CD8-positive, alpha-beta memory T cell (primary cell): ENCODE measurements around the gene CASZ1. TPM values are rescaled to one million over a fixed set of nuclear protein-coding genes. Genes with fewer than 3 reads are reported as not detected.

Experiments
- CTCF ChIA-PET: fragments of 350-600 bp; sonication (Branson Sonifier 250); formaldehyde crosslinking; loops from one replicate; lab custom pipeline; 2021; ENCODE audit warnings: antibody characterized with exemption; lab: Charles Lee
- POLR2A ChIA-PET: fragments of 350-600 bp; sonication (Branson Sonifier 250); formaldehyde crosslinking; loops from one replicate; lab custom pipeline; 2021; ENCODE audit warnings: antibody characterized with exemption; lab: Charles Lee
- DNase-seq, 5 donors: peaks; one replicate each; pipeline versions ENCODE4 v3.0.0 to v3.0.0-alpha.2; 2020 to 2022; ENCODE audit warnings: mixed read lengths in 1 of 5
- H3K27ac ChIP-seq: one replicate; pipeline ENCODE4 v1.7.0; 2013; ENCODE audit warnings: low read depth, mild to moderate bottlenecking, low read length, moderate library complexity
- H3K27me3 ChIP-seq: 2 replicates; pipeline ENCODE4 v1.7.0; 2013; ENCODE audit warnings: low read length, mild to moderate bottlenecking; ENCODE audit not compliant: insufficient read depth, poor library complexity, severe bottlenecking
- H3K36me3 ChIP-seq: 2 replicates; pipeline ENCODE4 v1.7.0; 2013; ENCODE audit warnings: mild to moderate bottlenecking, low read length, moderate library complexity; ENCODE audit not compliant: insufficient read depth
- H3K4me1 ChIP-seq: 2 replicates; pipeline ENCODE4 v1.7.0; 2013; ENCODE audit warnings: mild to moderate bottlenecking, low read length, moderate library complexity; ENCODE audit not compliant: insufficient read depth
- H3K4me3 ChIP-seq: 2 replicates; pipeline ENCODE4 v1.7.0; 2013; ENCODE audit warnings: mild to moderate bottlenecking, low read length
- H3K9me3 ChIP-seq: 2 replicates; pipeline ENCODE4 v1.7.0; 2013; ENCODE audit warnings: mild to moderate bottlenecking, low read length
- H3K27ac Mint-ChIP-seq, 8 donors: one replicate each; pipeline ENCODE4 v1.8.0; 2020 to 2021; ENCODE audit warnings: mixed read lengths in 8 of 8, mild to moderate bottlenecking in 6 of 8, inconsistent platforms in 3 of 8, moderate library complexity in 3 of 8
- H3K27me3 Mint-ChIP-seq, 2 donors: one replicate each; pipeline ENCODE4 v1.8.0; 2020 to 2021; ENCODE audit warnings: mixed read lengths in 2 of 2, mild to moderate bottlenecking in 1 of 2, moderate library complexity in 1 of 2
- H3K36me3 Mint-ChIP-seq, 3 donors: one replicate each; pipeline ENCODE4 v1.8.0; 2020 to 2021; ENCODE audit warnings: mixed read lengths in 3 of 3, inconsistent platforms in 1 of 3, mild to moderate bottlenecking in 1 of 3
- H3K4me1 Mint-ChIP-seq, 3 donors: one replicate each; pipeline ENCODE4 v1.8.0; 2020 to 2021; ENCODE audit warnings: mixed read lengths in 3 of 3, inconsistent platforms in 1 of 3, mild to moderate bottlenecking in 1 of 3
- H3K4me3 Mint-ChIP-seq, 7 donors: one replicate each; pipeline ENCODE4 v1.8.0; 2020 to 2021; ENCODE audit warnings: mixed read lengths in 7 of 7, mild to moderate bottlenecking in 6 of 7, moderate library complexity in 4 of 7, inconsistent platforms in 2 of 7
- H3K9me3 Mint-ChIP-seq, 5 donors: one replicate each; pipeline ENCODE4 v1.8.0; 2020 to 2022; ENCODE audit warnings: mixed read lengths in 5 of 5, mild to moderate bottlenecking in 3 of 5, moderate library complexity in 2 of 5, inconsistent platforms in 1 of 5
- polyA plus RNA-seq: library from polyadenylated mRNA; unstranded; fragments of 300-500 nt; fragmentation: Illumina TruSeq; gene quantifications from one replicate; pipeline ENCODE4 v1.2.3, GENCODE V29; 2021
- total RNA-seq, 2 experiments: library from RNA; stranded (reverse); gene quantifications; one replicate each; pipeline ENCODE4 v1.2.3, GENCODE V29; 2021

The CASZ1 gene
- total and polyA plus RNA-seq, 3 experiments from 2014 or later, result 2.2 to 10.5 (median 9.9) TPM

DNA sequence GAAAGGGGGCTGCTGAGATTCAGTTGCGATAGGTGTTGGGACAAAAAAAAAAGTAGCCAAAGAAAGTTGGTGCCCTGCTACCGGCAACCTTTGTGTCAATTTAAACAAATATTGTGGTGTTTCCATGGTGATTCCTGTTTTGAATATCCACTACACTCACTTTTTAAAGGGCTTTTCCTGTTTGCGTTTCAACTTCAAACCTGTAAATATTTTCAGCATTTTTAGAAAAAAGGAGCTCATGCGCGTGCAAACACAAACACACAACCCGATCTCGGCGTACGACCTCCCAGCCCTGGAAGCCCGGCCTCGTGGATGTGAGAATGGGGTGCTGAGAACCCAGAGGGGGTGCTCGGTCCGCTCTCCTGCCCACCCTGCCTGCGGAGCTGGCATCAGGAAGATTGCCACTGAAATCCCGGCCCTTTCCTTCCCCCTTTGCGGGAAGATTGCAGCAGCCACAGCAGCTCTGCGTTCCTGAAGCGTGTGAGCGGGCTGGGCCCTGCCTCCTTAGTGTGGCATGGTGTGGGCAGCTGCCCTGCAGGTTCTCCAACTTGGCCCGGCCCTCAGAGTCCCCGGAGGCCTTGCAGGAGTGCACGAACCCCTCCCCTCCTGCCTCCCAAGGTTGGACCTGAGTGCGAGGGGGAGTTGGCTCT, 34.8 kb downstream of the CASZ1 start:
- Histone ChIP-seq H3K4me1 (no peaks in the 10 kb centered on the region), H3K4me3 (no peak overlapping the region), H3K36me3 (no peaks in the 10 kb centered on the region), H3K27ac (no peak overlapping the region), H3K27me3 (peaks cover 5% of the 10 kb centered on the region), H3K9me3 (no peaks in the 10 kb centered on the region)
- CTCF ChIA-PET, result no interaction called here
- H3K4me3 Mint-ChIP-seq, result peak overlapping the region in 1 of 7 donors; percentile 23
- H3K27ac Mint-ChIP-seq, result peak overlapping the region in 1 of 8 donors; percentile 40
- DNase-seq, result no peak
- no peaks in the 10 kb centered on the region for H3K9me3 Mint-ChIP-seq
- H3K36me3 Mint-ChIP-seq, result no peaks in the 10 kb centered on the region
- POLR2A ChIA-PET, result no interaction called here
- peaks cover 0 to 6% (median 3%) of the 10 kb centered on the region in 3 donors for H3K4me1 Mint-ChIP-seq
- peaks cover 0 to 5% of the 10 kb centered on the region in 2 donors for H3K27me3 Mint-ChIP-seq

DNA sequence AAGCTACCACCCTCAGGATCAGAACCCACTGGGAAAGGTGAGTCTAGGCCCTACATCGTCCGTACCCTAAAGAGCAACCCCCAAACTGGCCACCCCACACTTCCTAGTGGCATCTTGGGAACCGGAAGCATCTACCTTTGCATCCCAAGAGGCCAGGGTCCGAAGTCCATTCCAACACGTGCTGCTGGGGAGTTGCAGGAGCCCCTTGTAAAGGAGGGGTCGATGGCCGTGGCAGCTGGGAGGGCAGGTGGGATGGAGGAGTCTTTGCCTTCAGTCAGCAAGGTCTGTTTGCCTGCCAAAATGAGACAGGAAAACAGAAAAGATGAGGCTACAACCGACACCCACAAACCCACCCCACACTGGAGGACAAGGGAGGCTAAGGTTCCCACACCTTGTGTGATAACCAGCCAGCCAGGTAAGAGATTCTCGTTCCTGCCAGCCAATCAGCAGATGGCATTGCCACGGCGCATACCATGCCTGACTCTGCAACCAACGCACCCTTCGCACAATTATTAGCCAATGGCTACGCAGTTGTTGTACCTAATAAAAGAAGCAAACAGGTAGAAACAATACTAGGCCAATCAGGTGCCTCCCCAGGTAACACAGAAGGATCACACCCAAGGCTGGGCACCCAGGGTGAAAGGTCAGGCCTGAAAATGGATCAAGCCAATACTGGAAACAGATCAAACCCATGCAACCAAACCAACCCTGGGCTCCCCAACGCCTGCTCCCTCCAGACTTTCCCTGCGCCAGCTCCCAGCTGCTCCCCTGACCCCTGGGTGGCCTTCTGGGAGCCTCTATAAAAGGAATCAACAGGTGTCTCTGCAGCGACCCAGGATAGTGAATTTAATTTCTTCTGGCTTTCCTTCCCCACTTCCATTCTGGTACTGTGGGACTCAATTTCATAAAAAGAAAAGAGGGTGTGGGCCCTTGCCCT, 35.6 kb downstream of the CASZ1 start:
- no peak for DNase-seq
- Mint-ChIP-seq H3K4me3 (no peak overlapping the region), H3K4me1 (peaks cover 0 to 8% (median 6%) of the 10 kb centered on the region in 3 donors), H3K36me3 (no peaks in the 10 kb centered on the region), H3K9me3 (no peaks in the 10 kb centered on the region), H3K27ac (peak overlapping the region in 1 of 8 donors; percentile 40), H3K27me3 (peaks cover 0 to 5% of the 10 kb centered on the region in 2 donors)
- H3K9me3 ChIP-seq, result no peaks in the 10 kb centered on the region
- H3K36me3 ChIP-seq, result no peaks in the 10 kb centered on the region
- no peak overlapping the region for H3K4me3 ChIP-seq
- H3K4me1 ChIP-seq, result peaks cover 5% of the 10 kb centered on the region
- peaks cover 5% of the 10 kb centered on the region for H3K27me3 ChIP-seq
- no peak overlapping the region for H3K27ac ChIP-seq
- POLR2A ChIA-PET, result no interaction called here
- CTCF ChIA-PET, result no interaction called here

DNA sequence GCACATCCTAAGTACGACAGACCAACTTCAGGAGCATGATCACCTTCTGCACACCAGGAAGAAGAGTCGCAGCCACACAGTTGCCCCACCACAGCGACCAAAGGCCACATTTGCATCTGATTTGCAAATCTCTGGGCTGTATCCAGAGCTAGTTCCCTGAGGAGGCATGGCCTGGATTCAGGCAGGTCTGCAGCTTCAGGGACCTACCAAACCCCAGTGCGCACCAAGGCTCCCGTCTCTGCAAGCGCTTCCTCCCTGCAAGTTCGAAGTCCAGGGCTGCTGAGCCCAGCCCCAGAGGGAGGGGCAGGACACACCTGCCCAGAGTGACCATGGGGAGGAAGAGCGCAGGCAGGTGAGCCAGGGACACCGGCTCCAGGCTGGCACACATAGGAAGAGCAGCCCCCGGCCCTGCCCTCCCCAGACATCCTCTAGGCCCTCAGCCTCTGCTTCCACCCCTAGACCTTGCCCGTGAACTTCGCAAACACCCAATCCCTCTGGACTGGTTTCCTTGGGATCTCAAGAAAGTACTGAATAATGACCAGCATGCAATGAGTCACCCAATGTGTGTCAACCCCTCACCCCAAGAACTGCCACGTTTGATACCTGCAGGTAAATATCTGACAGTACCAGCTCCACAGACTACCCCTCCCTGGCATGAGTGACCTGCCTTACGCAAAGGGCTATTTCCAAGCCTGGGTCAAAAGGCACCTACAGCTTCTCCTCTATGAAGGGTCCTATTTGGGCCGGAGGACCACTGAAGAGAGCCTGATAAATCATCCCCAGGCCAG, 36.8 kb downstream of the CASZ1 start:
- Mint-ChIP-seq H3K27ac (no peak overlapping the region), H3K36me3 (no peaks in the 10 kb centered on the region), H3K4me3 (no peak overlapping the region), H3K27me3 (peaks cover 0 to under 1% of the 10 kb centered on the region in 2 donors), H3K4me1 (peaks cover 0 to 16% (median 6%) of the 10 kb centered on the region in 3 donors), H3K9me3 (no peaks in the 10 kb centered on the region)
- H3K27me3 ChIP-seq, result peaks cover 5% of the 10 kb centered on the region
- no peak overlapping the region for H3K27ac ChIP-seq
- no peak overlapping the region for H3K4me3 ChIP-seq
- ChIA-PET CTCF (no interaction called here), POLR2A (no interaction called here)
- H3K9me3 ChIP-seq, result no peaks in the 10 kb centered on the region
- peaks cover 9% of the 10 kb centered on the region for H3K4me1 ChIP-seq
- H3K36me3 ChIP-seq, result no peaks in the 10 kb centered on the region
- DNase-seq, result no peak

DNA sequence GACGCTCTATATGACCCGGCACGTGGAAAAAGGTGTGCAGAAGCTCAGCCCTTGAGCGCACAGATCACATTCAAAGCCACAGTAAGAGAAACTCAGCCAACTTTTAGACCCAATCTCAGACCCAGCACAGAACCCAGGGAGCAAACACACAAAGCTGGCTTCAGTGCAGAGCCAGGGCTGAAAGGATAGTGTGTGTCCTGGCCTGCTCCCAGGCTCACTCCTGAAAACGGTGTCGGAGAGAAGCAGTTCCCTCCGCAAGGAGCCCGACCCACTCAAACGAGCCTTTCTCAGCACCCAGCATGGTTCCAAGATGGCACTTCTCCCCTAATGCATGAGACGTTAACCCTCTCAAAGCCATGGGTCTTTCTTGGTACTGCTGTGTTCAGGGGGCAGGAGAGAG, 39.6 kb downstream of the CASZ1 start:
- H3K4me1 ChIP-seq, result peaks cover 9% of the 10 kb centered on the region
- no peak overlapping the region for H3K27ac ChIP-seq
- H3K9me3 Mint-ChIP-seq, result no peaks in the 10 kb centered on the region
- ChIA-PET POLR2A (no interaction called here), CTCF (no interaction called here)
- no peaks in the 10 kb centered on the region for H3K9me3 ChIP-seq
- H3K27ac Mint-ChIP-seq, result peak overlapping the region in 2 of 8 donors; percentile 35 to 84
- no peaks in the 10 kb centered on the region for H3K27me3 Mint-ChIP-seq
- DNase-seq, result no peak
- H3K36me3 Mint-ChIP-seq, result no peaks in the 10 kb centered on the region
- H3K36me3 ChIP-seq, result no peaks in the 10 kb centered on the region
- peaks cover 0 to 16% (median 6%) of the 10 kb centered on the region in 3 donors for H3K4me1 Mint-ChIP-seq
- H3K4me3 ChIP-seq, result no peak overlapping the region
- no peak overlapping the region for H3K4me3 Mint-ChIP-seq
- H3K27me3 ChIP-seq, result peaks cover 5% of the 10 kb centered on the region

DNA sequence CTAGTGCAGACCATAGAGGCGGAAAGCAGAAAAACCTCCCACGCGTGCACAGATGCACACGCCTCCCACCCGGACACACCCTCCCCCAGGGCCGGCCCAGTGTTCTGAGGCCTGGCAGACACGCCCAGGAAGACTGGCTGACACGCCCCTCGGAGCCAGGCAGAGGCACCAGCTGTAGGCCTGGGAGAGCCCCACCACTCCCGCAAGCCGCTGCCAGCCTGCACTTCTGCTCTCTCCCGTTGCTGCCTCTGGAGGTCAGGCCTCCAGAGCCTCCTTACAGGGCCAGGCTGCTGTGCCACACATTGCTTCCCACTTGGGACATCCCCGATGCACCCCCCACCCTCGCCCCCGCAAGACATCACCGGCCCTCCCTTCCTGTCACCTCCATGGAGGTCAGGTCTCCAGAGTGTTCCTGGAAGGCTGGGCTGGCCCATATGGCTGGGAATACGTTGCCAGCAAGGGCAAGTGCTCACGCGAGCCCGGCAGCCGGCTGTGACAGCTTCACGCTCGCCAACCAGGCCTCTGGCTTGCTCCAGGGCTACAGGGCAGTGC, 40.4 kb downstream of the CASZ1 start:
- no peaks in the 10 kb centered on the region for H3K36me3 ChIP-seq

DNA sequence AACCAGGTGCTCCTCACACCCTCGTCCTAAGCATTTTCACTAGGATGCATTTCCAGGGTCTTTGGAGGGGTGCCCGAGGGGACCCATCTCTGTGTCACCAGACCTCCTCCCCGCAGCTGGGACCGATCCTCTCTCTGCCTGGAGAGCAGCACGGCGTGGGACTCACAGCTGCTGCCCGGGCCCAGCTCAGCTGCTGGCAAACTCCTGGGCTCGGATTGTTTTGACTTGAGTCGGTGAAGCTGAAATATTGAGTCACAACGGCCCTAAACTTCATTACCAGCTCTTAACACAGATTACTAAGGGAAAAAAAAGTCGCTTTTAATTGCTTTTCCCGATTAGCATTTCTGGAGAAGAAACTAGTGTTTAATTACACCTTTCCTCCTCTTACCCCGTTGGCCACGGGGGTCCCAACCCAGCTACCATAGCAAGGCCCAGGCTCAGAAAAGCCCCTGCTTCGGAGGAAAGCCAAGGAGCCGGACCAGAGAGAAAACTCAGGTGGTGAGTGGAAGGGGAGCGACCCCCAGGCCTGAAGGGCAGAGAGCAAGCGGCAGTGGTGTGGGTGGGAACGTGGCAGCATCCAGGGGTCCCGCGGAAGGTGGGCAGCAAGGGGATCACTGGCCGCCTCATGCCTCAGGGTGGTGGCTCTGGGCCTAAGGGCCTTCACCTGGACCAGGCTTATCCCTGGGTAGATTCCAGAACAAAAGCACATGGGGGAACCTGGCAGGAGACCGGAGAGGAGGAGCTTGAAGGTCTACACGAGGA, 41.7 kb downstream of the CASZ1 start:
- peaks cover 0 to 16% (median 6%) of the 10 kb centered on the region in 3 donors for H3K4me1 Mint-ChIP-seq
- Histone ChIP-seq H3K9me3 (no peaks in the 10 kb centered on the region), H3K36me3 (no peaks in the 10 kb centered on the region), H3K27me3 (no peaks in the 10 kb centered on the region), H3K27ac (no peak overlapping the region), H3K4me1 (peaks cover 9% of the 10 kb centered on the region), H3K4me3 (no peak overlapping the region)
- peaks cover 2 to 4% of the 10 kb centered on the region in 2 donors for H3K27me3 Mint-ChIP-seq
- peak overlapping the region in 1 of 8 donors; percentile 54 for H3K27ac Mint-ChIP-seq
- H3K9me3 Mint-ChIP-seq, result no peaks in the 10 kb centered on the region
- ChIA-PET CTCF (no interaction called here), POLR2A (no interaction called here)
- DNase-seq, result no peak
- no peaks in the 10 kb centered on the region for H3K36me3 Mint-ChIP-seq
- H3K4me3 Mint-ChIP-seq, result no peak overlapping the region

More for the DNA sequence above, 40.4 kb downstream of the CASZ1 start:
- Mint-ChIP-seq H3K4me1 (peaks cover 0 to 16% (median 6%) of the 10 kb centered on the region in 3 donors), H3K27ac (peak overlapping the region in 1 of 8 donors; percentile 47), H3K36me3 (no peaks in the 10 kb centered on the region), H3K4me3 (peak overlapping the region in 1 of 7 donors; percentile 20), H3K27me3 (peaks cover 2 to 3% of the 10 kb centered on the region in 2 donors), H3K9me3 (no peaks in the 10 kb centered on the region)
- H3K27me3 ChIP-seq, result peaks cover 5% of the 10 kb centered on the region
- peak; percentile 41 to 72 (median 58) for DNase-seq
- peaks cover 9% of the 10 kb centered on the region for H3K4me1 ChIP-seq
- CTCF ChIA-PET, result no interaction called here
- H3K9me3 ChIP-seq, result no peaks in the 10 kb centered on the region
- no peak overlapping the region for H3K27ac ChIP-seq
- no peak overlapping the region for H3K4me3 ChIP-seq
- POLR2A ChIA-PET, result no interaction called here

DNA sequence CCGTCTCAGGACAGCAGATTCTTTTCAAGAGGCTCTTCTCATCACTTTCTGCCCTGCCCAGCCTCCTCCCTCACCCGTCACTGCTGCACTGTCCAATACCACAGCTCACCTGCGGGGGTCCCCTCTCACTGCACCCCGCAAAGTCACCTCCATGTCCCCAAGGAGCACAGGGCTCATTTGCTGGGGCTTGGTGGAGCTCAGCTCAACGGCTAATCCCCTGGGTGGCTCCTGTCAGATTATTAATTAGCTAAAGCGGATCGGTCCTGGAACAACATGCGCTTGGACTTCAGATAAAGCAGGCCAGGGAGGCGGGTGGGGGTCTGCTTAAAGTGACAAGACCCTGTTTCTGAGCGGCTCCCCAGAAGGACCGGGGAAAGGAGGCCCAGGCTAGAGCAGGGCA, 43.1 kb downstream of the CASZ1 start:
- POLR2A ChIA-PET, result no interaction called here
- H3K4me1 Mint-ChIP-seq, result peaks cover 0 to 16% (median 6%) of the 10 kb centered on the region in 3 donors
- no peak overlapping the region for H3K27ac Mint-ChIP-seq
- H3K9me3 ChIP-seq, result no peaks in the 10 kb centered on the region
- no peaks in the 10 kb centered on the region for H3K36me3 Mint-ChIP-seq
- no peak for DNase-seq
- peaks cover 2 to 4% of the 10 kb centered on the region in 2 donors for H3K27me3 Mint-ChIP-seq
- H3K27me3 ChIP-seq, result no peaks in the 10 kb centered on the region
- H3K4me3 ChIP-seq, result no peak overlapping the region
- CTCF ChIA-PET, result no interaction called here
- peaks cover 9% of the 10 kb centered on the region for H3K4me1 ChIP-seq
- no peak overlapping the region for H3K27ac ChIP-seq
- H3K9me3 Mint-ChIP-seq, result no peaks in the 10 kb centered on the region
- H3K4me3 Mint-ChIP-seq, result no peak overlapping the region
- H3K36me3 ChIP-seq, result no peaks in the 10 kb centered on the region
